ENCODE measurements around the gene NGB. TPM values are rescaled to one million over a fixed set of nuclear protein-coding genes. Genes with fewer than 3 reads are reported as not detected.
A peak's percentile ranks its signal among the peaks of the same experiment; 100 is the strongest.

NGB gene
- total RNA-seq, 1 experiment from 2014 or later, result not detected

DNA sequence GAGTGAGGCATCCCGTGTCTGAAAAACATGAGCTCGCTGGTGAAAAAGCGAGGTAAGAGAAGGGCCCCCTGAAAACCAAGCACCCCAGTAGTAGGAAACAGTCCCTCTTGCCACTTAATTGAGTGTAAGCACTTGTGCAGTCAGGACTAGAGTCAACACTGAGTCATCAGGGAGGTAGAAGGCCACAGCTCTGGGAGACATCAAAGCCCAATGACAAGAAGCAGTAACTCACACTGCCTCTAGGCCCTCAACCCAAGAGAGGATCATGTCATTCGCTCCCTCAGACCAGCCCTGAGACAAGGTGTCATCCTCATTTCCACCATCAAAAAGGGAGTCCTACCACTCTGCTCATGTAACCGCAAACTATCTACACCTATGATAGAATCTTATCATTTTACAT lies 31.9 kb upstream of the NGB start:
- no peak overlapping the region for H3K9ac ChIP-seq (ENCODE audit: low read length)
- peak overlapping the region; percentile 55 for H3K4me2 ChIP-seq (ENCODE audit: low read length)
- no peak overlapping the region for H2AFZ ChIP-seq (ENCODE audit: low read depth, low read length, poor library complexity, severe bottlenecking)
- no peak overlapping the region for H3K4me3 ChIP-seq (replicated peaks in 1 of 2; ENCODE audit: low read depth in 1 of 2, low read length in 2 of 2)
- no peaks in the 10 kb centered on the region for H3K27me3 ChIP-seq (ENCODE audit: insufficient read depth, low read length)
- no peaks in the 10 kb centered on the region for H3K9me3 ChIP-seq (ENCODE audit: control insufficient read depth in 1 of 2, insufficient read depth in 1 of 2, low read depth in 1 of 2, low read length in 2 of 2)
- ChIA-PET CTCF (interaction anchor here (1.4 to 5.3 kb wide), 5 partner anchors 12 to 430 kb away, joined by 3 to 89 read pairs (median 9); partner anchors contain the start of genes GSTZ1 and POMT2), POLR2A (interaction anchor here (1.2 kb wide), 1 partner anchor 13 kb away, joined by 4 read pairs; no protein-coding TSS in a partner anchor), RAD21 (ENCODE audit: low non-redundant PET in 1 of 2, low total read pairs in 2 of 2, uncharacterized antibody in 2 of 2, unreplicated experiment in 2 of 2) (interaction anchor here in 1 of 2 experiments (1.2 to 2.3 kb wide), 2 partner anchors 13 to 151 kb away, joined by 3 to 6 read pairs; no protein-coding TSS in a partner anchor)
- H3K4me1 ChIP-seq (ENCODE audit: control insufficient read depth in 1 of 2, insufficient read depth in 2 of 2, low read length in 2 of 2), result peaks cover 19 to 22% of the 10 kb centered on the region in 2 experiments
- H3K27ac ChIP-seq (ENCODE audit: low read depth, low read length), result no peak overlapping the region; the same call in 1 of the 2 replicates
- H4K20me1 ChIP-seq (ENCODE audit: insufficient read depth), result no peaks in the 10 kb centered on the region
- intact Hi-C loops (cut with micrococcal nuclease), result loop anchor here (2.0 to 5.0 kb wide), 2 partner anchors 14 to 154 kb away; partner anchors contain the start of genes AHSA1 and VIPAS39
- ATAC-seq, result peak; percentile 81
- BruUV-seq (replicated peaks), result no TSS peak
- no peaks in the 10 kb centered on the region for H3K9me2 ChIP-seq (ENCODE audit: insufficient read depth)
- H3K79me2 ChIP-seq (ENCODE audit: insufficient read depth, low read length), result no peaks in the 10 kb centered on the region
- DNase-seq (ENCODE audit: low read depth, low spot score), result peak; percentile 65
- no peaks in the 10 kb centered on the region; a peak in 1 of 4 replicates for H3K36me3 ChIP-seq (ENCODE audit: control insufficient read depth in 1 of 2, insufficient read depth in 2 of 2, low read length in 2 of 2)
- TF ChIP-seq ATF3 (IDR thresholded peaks at IDR 0.05), result no peak
- TF ChIP-seq YY1 (IDR thresholded peaks at IDR 0.05; ENCODE audit: extremely low read depth, insufficient replicate concordance, low read depth, low read length), result no peak
- no peak for TF ChIP-seq ZFX (IDR thresholded peaks at IDR 0.05)
- TF ChIP-seq, protein P1, sequence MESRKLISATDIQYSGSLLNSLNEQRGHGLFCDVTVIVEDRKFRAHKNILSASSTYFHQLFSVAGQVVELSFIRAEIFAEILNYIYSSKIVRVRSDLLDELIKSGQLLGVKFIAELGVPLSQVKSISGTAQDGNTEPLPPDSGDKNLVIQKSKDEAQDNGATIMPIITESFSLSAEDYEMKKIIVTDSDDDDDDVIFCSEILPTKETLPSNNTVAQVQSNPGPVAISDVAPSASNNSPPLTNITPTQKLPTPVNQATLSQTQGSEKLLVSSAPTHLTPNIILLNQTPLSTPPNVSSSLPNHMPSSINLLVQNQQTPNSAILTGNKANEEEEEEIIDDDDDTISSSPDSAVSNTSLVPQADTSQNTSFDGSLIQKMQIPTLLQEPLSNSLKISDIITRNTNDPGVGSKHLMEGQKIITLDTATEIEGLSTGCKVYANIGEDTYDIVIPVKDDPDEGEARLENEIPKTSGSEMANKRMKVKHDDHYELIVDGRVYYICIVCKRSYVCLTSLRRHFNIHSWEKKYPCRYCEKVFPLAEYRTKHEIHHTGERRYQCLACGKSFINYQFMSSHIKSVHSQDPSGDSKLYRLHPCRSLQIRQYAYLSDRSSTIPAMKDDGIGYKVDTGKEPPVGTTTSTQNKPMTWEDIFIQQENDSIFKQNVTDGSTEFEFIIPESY (IDR thresholded peaks at IDR 0.05; ENCODE audit: extremely low read depth, insufficient replicate concordance, low read length), result no peak
- TF ChIP-seq JUND (IDR thresholded peaks at IDR 0.05), result peak; percentile 77
- peak; percentile 82 for TF ChIP-seq FOSL1 (IDR thresholded peaks at IDR 0.05; ENCODE audit: low read depth)
- TF ChIP-seq SP1 (IDR thresholded peaks at IDR 0.05; ENCODE audit: low read depth), result peak; percentile 44
- peak; percentile 90 for TF ChIP-seq TCF7L2 (IDR thresholded peaks at IDR 0.05; ENCODE audit: borderline replicate concordance, extremely low read depth, insufficient read depth, insufficient read length)
- peak; percentile 74; the same call in 1 of the 2 replicates for TF ChIP-seq CBX3 (IDR thresholded peaks at IDR 0.05; ENCODE audit: low read depth)
- TF ChIP-seq CTCF (IDR thresholded peaks at IDR 0.05 in 2 of 3, conservative IDR thresholded peaks at IDR 0.05 in 1 of 3; ENCODE audit: borderline replicate concordance in 1 of 3, insufficient read depth in 1 of 3, low read depth in 2 of 3, low read length in 2 of 3), result 0 out of 6 replicates have a peak, but pooled peaks of 1 of the 3 experiments have one; percentile 16
- no peak for TF ChIP-seq POLR2AphosphoS5 (IDR thresholded peaks at IDR 0.05; ENCODE audit: low read depth, low read length)

Data from HCT116 (cell line).